Measurements from ENCODE around the gene PTAR1.
A peak's percentile ranks its signal among the peaks of the same experiment; 100 is the strongest.
"Not testable (repeated sequence)": the region's sequence is repeated elsewhere in the genome, so short reads cannot be mapped to it uniquely, and the experiment has no call there.

The PTAR1 gene

GRCh38 chr9:69759421-69760277 is at the start of gene PTAR1:
TSS of gene PTAR1 (minus strand) at chr9:69760011. CDS start at chr9:69759938, 73 bp downstream.
- DNase-seq: peak; percentile 93 to 98 (median 95)

- DNase-seq: no peak
Measured at GRCh38 chr9:69809304-69809863, 49.6 kb upstream of the PTAR1 start.

- no peak for DNase-seq
Measured at GRCh38 chr9:69806627-69807026, 46.8 kb upstream of the PTAR1 start.

- no peak for DNase-seq
Measured at GRCh38 chr9:69805962-69806515, 46.2 kb upstream of the PTAR1 start.

GRCh38 chr9:69801989-69802388 is 42.2 kb upstream of the PTAR1 start:
- DNase-seq: no peak

GRCh38 chr9:69800027-69800426 is 40.2 kb upstream of the PTAR1 start:
- not testable (repeated sequence) for DNase-seq

GRCh38 chr9:69799521-69799920 is 39.7 kb upstream of the PTAR1 start:
- not testable (repeated sequence) for DNase-seq

- DNase-seq: peak in 1 of 3 experiments; percentile 40
Measured at GRCh38 chr9:69798744-69799143, 38.9 kb upstream of the PTAR1 start.

GRCh38 chr9:69797675-69798074 is 37.9 kb upstream of the PTAR1 start:
- DNase-seq: no peak

- no peak for DNase-seq
Measured at GRCh38 chr9:69794356-69794755, 34.5 kb upstream of the PTAR1 start.

- no peak for DNase-seq
Measured at GRCh38 chr9:69785757-69786156, 25.9 kb upstream of the PTAR1 start.

- no peak for DNase-seq
Measured at GRCh38 chr9:69773258-69773657, 13.4 kb upstream of the PTAR1 start.

GRCh38 chr9:69771775-69772418 is 12.1 kb upstream of the PTAR1 start:
- no peak for DNase-seq

GRCh38 chr9:69768716-69769115 is 8.9 kb upstream of the PTAR1 start:
- DNase-seq: no peak

GRCh38 chr9:69768101-69768500 is 8.3 kb upstream of the PTAR1 start:
- DNase-seq: no peak

GRCh38 chr9:69763862-69764261 is 4.1 kb upstream of the PTAR1 start:
- not testable (repeated sequence) for DNase-seq

- no peak for DNase-seq
Measured at GRCh38 chr9:69762527-69762926, 2.7 kb upstream of the PTAR1 start.

- no peak for DNase-seq
Measured at GRCh38 chr9:69760278-69760610, 433 bp upstream of the PTAR1 start.

- peak in 1 of 3 experiments; percentile 1 for DNase-seq
Measured at GRCh38 chr9:69759021-69759420, 790 bp downstream of the PTAR1 start.

- DNase-seq: peak; percentile 25 to 83 (median 52)
Measured at GRCh38 chr9:69757996-69758675, 1.7 kb downstream of the PTAR1 start.

- DNase-seq: no peak
Measured at GRCh38 chr9:69755205-69755604, 4.6 kb downstream of the PTAR1 start.

GRCh38 chr9:69753830-69754229 is 6.0 kb downstream of the PTAR1 start:
- DNase-seq: no peak

GRCh38 chr9:69750085-69750484 is 9.7 kb downstream of the PTAR1 start:
- DNase-seq: no peak
